Measurements from ENCODE around the gene BIVM. TPM values are rescaled to one million over a fixed set of nuclear protein-coding genes. Genes with fewer than 3 reads are reported as not detected.

Gene BIVM
- total RNA-seq, 1 donor = 44.2 TPM

GRCh38 chr13:102881819-102882686, 83.1 kb downstream of the BIVM start:
- H3K4me3 ChIP-seq (ENCODE audit: low read depth, low read length) = no peak overlapping the region
- DNase-seq (ENCODE audit: low read depth) = no peak
- TF ChIP-seq, protein P1, sequence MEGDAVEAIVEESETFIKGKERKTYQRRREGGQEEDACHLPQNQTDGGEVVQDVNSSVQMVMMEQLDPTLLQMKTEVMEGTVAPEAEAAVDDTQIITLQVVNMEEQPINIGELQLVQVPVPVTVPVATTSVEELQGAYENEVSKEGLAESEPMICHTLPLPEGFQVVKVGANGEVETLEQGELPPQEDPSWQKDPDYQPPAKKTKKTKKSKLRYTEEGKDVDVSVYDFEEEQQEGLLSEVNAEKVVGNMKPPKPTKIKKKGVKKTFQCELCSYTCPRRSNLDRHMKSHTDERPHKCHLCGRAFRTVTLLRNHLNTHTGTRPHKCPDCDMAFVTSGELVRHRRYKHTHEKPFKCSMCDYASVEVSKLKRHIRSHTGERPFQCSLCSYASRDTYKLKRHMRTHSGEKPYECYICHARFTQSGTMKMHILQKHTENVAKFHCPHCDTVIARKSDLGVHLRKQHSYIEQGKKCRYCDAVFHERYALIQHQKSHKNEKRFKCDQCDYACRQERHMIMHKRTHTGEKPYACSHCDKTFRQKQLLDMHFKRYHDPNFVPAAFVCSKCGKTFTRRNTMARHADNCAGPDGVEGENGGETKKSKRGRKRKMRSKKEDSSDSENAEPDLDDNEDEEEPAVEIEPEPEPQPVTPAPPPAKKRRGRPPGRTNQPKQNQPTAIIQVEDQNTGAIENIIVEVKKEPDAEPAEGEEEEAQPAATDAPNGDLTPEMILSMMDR (IDR thresholded peaks at IDR 0.05; ENCODE audit: insufficient read depth, low read length) = no peak

Other genes with a start within 250 kb of the BIVM start
- gene TPP2, start 202.1 kb upstream of the BIVM start, total RNA-seq (ENCODE audit: low replicate concordance) = 65.7 and 148 TPM in 2 replicates
- 1.8 TPM in 1 of 2 replicates, not detected in the other for gene METTL21C, start 104.1 kb upstream of the BIVM start, total RNA-seq (ENCODE audit: low replicate concordance)
- 12.8 and 42.2 TPM in 2 replicates for gene TEX30, start 25.3 kb upstream of the BIVM start, total RNA-seq (ENCODE audit: low replicate concordance)
- 9.6 and 17.8 TPM in 2 replicates for gene POGLUT2, start 143 bp upstream of the BIVM start, total RNA-seq (ENCODE audit: low replicate concordance)
- 54.4 and 98.0 TPM in 2 replicates for gene ERCC5, start 46.9 kb downstream of the BIVM start, total RNA-seq (ENCODE audit: low replicate concordance)